Kidney tubule cell (primary cell): ENCODE measurements around the gene GPBAR1.

Experiments used
- DNase-seq: peaks from one replicate; pipeline ENCODE4 v3.0.0-alpha.2; 2018; ENCODE audit warnings: low spot score

The GPBAR1 gene

GRCh38 chr2:218244204-218244603, 16.6 kb upstream of the GPBAR1 start:
- no peak for DNase-seq

GRCh38 chr2:218244665-218245064, 16.1 kb upstream of the GPBAR1 start:
- DNase-seq = no peak

GRCh38 chr2:218245214-218245613, 15.6 kb upstream of the GPBAR1 start:
- no peak for DNase-seq

GRCh38 chr2:218249691-218250090, 11.1 kb upstream of the GPBAR1 start:
- no peak for DNase-seq

- no peak for DNase-seq
Measured at GRCh38 chr2:218252509-218253231, 8.1 kb upstream of the GPBAR1 start.

GRCh38 chr2:218253232-218253625, 7.6 kb upstream of the GPBAR1 start:
- no peak for DNase-seq

- DNase-seq = peak; percentile 42
Measured at GRCh38 chr2:218255446-218255845, 5.4 kb upstream of the GPBAR1 start.

GRCh38 chr2:218256612-218257350, 4.0 kb upstream of the GPBAR1 start:
- DNase-seq = no peak

GRCh38 chr2:218257390-218257981, 3.3 kb upstream of the GPBAR1 start:
- peak; percentile 45 for DNase-seq

- DNase-seq = peak; percentile 56
Measured at GRCh38 chr2:218259099-218259961, 1.5 kb upstream of the GPBAR1 start.

GRCh38 chr2:218260166-218260565, 649 bp upstream of the GPBAR1 start:
- no peak for DNase-seq

- DNase-seq = peak; percentile 33
Measured at GRCh38 chr2:218261423-218262236, 815 bp downstream of the GPBAR1 start.

- DNase-seq = no peak
Measured at GRCh38 chr2:218262237-218262600, 1.4 kb downstream of the GPBAR1 start.

- no peak for DNase-seq
Measured at GRCh38 chr2:218262631-218263586, 2.1 kb downstream of the GPBAR1 start.

GRCh38 chr2:218263817-218264641, 3.2 kb downstream of the GPBAR1 start:
- DNase-seq = no peak

- DNase-seq = no peak
Measured at GRCh38 chr2:218264773-218265561, 4.2 kb downstream of the GPBAR1 start.

GRCh38 chr2:218265626-218266025, 4.8 kb downstream of the GPBAR1 start:
- DNase-seq = no peak

- DNase-seq = no peak
Measured at GRCh38 chr2:218266316-218266979, 5.6 kb downstream of the GPBAR1 start.
